ENCODE results near the gene LCOR.

Gene LCOR

GRCh38 chr10:96988426-96988825, 156.3 kb downstream of the LCOR start:
- FAIRE-seq = no peak

GRCh38 chr10:96991313-96991841, 159.3 kb downstream of the LCOR start:
- FAIRE-seq = no peak

- FAIRE-seq = no peak
These were observed 160.6 kb downstream of the LCOR start for GRCh38 chr10:96992721-96993120.

GRCh38 chr10:96995851-96996250, 163.8 kb downstream of the LCOR start:
- no peak for FAIRE-seq

- FAIRE-seq = no peak
These were observed 164.3 kb downstream of the LCOR start for GRCh38 chr10:96996275-96996965.

- no peak for FAIRE-seq
These were observed 166.3 kb downstream of the LCOR start for GRCh38 chr10:96998329-96998888.

- no peak for FAIRE-seq
These were observed 167.2 kb downstream of the LCOR start for GRCh38 chr10:96999337-96999736.

GRCh38 chr10:96999987-97000386, 167.9 kb downstream of the LCOR start:
- no peak for FAIRE-seq

GRCh38 chr10:97000487-97001182, 168.5 kb downstream of the LCOR start:
- FAIRE-seq = no peak

GRCh38 chr10:97001183-97001991, 169.3 kb downstream of the LCOR start:
- FAIRE-seq = no peak

- FAIRE-seq = no peak
These were observed 170.6 kb downstream of the LCOR start for GRCh38 chr10:97002670-97003069.

GRCh38 chr10:97003151-97003803, 171.2 kb downstream of the LCOR start:
- FAIRE-seq = no peak

GRCh38 chr10:97003804-97004201, 171.7 kb downstream of the LCOR start:
- no peak for FAIRE-seq

GRCh38 chr10:97004591-97004990, 172.5 kb downstream of the LCOR start:
- no peak for FAIRE-seq

GRCh38 chr10:97005349-97005748, 173.3 kb downstream of the LCOR start:
- no peak for FAIRE-seq

GRCh38 chr10:97006364-97006763, 174.3 kb downstream of the LCOR start:
- no peak for FAIRE-seq

- no peak for FAIRE-seq
These were observed 175.3 kb downstream of the LCOR start for GRCh38 chr10:97007417-97007816.

- no peak for FAIRE-seq
These were observed 178.7 kb downstream of the LCOR start for GRCh38 chr10:97010695-97011206.

GRCh38 chr10:97011397-97011796, 179.3 kb downstream of the LCOR start:
- no peak for FAIRE-seq

GRCh38 chr10:97012470-97012869, 180.4 kb downstream of the LCOR start:
- no peak for FAIRE-seq

GRCh38 chr10:97013568-97013967, 181.5 kb downstream of the LCOR start:
- no peak for FAIRE-seq

- FAIRE-seq = no peak
These were observed 181.9 kb downstream of the LCOR start for GRCh38 chr10:97013983-97014382.

All from G401.6 (cell line).